ENCODE results near the gene CCDC68.

CCDC68 gene

DNA sequence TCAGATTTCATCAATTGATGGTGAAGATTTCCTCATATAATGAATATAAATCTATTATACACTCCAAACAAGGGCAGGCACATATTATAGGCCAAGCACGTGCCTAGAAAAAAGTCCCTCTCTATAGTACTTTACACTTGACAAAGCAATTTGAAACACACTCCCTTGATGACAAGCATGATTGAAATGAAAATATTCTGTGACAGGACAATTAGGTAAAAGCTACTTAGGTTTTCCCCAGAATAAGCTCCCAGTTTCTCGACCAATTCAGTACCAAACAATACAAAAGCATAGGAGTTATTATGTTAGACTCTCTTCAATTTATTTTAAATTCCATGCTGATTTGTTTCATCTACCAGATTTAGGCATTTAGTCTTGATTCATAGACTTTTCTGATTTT is 47.7 kb downstream of the CCDC68 start:
- no peak overlapping the region for H3K4me3 ChIP-seq (ENCODE audit: low read length)
- TF ChIP-seq, protein P1, sequence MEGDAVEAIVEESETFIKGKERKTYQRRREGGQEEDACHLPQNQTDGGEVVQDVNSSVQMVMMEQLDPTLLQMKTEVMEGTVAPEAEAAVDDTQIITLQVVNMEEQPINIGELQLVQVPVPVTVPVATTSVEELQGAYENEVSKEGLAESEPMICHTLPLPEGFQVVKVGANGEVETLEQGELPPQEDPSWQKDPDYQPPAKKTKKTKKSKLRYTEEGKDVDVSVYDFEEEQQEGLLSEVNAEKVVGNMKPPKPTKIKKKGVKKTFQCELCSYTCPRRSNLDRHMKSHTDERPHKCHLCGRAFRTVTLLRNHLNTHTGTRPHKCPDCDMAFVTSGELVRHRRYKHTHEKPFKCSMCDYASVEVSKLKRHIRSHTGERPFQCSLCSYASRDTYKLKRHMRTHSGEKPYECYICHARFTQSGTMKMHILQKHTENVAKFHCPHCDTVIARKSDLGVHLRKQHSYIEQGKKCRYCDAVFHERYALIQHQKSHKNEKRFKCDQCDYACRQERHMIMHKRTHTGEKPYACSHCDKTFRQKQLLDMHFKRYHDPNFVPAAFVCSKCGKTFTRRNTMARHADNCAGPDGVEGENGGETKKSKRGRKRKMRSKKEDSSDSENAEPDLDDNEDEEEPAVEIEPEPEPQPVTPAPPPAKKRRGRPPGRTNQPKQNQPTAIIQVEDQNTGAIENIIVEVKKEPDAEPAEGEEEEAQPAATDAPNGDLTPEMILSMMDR (conservative IDR thresholded peaks at IDR 0.05; ENCODE audit: low read depth, low read length), result no peak
- DNase-seq (ENCODE audit: low read depth), result no peak

- DNase-seq (ENCODE audit: low read depth), result no peak
- no peak overlapping the region for H3K4me3 ChIP-seq (ENCODE audit: low read length)
- TF ChIP-seq, protein P1 (conservative IDR thresholded peaks at IDR 0.05; ENCODE audit: low read depth, low read length), result no peak
Measured at GRCh38 chr18:54910161-54910919, 48.9 kb downstream of the CCDC68 start.

- TF ChIP-seq, protein P1 (conservative IDR thresholded peaks at IDR 0.05; ENCODE audit: low read depth, low read length), result no peak
- no peak for DNase-seq (ENCODE audit: low read depth)
- no peak overlapping the region for H3K4me3 ChIP-seq (ENCODE audit: low read length)
Measured at GRCh38 chr18:54909538-54909937, 49.7 kb downstream of the CCDC68 start.

GRCh38 chr18:54906331-54907185 is 52.7 kb downstream of the CCDC68 start:
- TF ChIP-seq, protein P1 (conservative IDR thresholded peaks at IDR 0.05; ENCODE audit: low read depth, low read length), result no peak
- no peak for DNase-seq (ENCODE audit: low read depth)
- no peak overlapping the region for H3K4me3 ChIP-seq (ENCODE audit: low read length)

- TF ChIP-seq, protein P1 (conservative IDR thresholded peaks at IDR 0.05; ENCODE audit: low read depth, low read length), result no peak
- DNase-seq (ENCODE audit: low read depth), result no peak
- no peak overlapping the region for H3K4me3 ChIP-seq (ENCODE audit: low read length)
Measured at GRCh38 chr18:54905629-54906028, 53.6 kb downstream of the CCDC68 start.

GRCh38 chr18:54904581-54904980 is 54.7 kb downstream of the CCDC68 start:
- DNase-seq (ENCODE audit: low read depth), result no peak
- TF ChIP-seq, protein P1 (conservative IDR thresholded peaks at IDR 0.05; ENCODE audit: low read depth, low read length), result no peak
- no peak overlapping the region for H3K4me3 ChIP-seq (ENCODE audit: low read length)

Data from retinal pigment epithelial cell (primary cell).